H54 (cell line): ENCODE measurements around the gene RNF212.

Experiments
- DNase-seq: peaks from one replicate; pipeline ENCODE4 v3.0.0; 2011; ENCODE audit warnings: low spot score, mixed read lengths; ENCODE audit not compliant: insufficient read length
- FAIRE-seq: peaks from 3 replicates; lab custom pipeline; 2011; peaks lifted over from hg19 to GRCh38; lab: Jason Lieb, UNC
- POLR2A ChIP-seq: IDR thresholded peaks from 2 replicates; pipeline ENCODE4 v1.6.1; 2011; ENCODE audit warnings: low read depth, mild to moderate bottlenecking, low read length

The RNF212 gene

DNA sequence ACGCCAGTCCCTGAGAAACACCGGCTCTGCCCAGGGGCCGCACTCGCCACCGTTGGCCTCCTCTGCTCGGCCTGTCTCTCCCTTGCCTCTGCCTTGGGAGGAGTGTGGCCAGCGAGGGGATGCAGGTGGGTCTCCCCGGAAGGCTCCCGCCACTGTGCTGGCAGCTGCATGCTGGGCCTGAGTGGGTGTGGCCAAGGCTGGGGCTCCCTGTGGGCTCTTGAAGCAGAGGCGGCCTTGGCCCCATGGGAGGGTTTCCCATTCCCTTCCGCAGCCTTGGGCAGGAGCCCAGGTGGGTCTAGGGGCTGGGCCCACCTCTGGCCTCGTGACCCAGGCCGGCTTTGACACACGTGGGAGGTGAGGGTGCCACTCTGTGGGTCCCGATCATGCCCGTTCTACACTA, 82.8 kb downstream of the RNF212 start:
- FAIRE-seq (no peak), DNase-seq (no peak)
- no peak for TF ChIP-seq POLR2A

DNA sequence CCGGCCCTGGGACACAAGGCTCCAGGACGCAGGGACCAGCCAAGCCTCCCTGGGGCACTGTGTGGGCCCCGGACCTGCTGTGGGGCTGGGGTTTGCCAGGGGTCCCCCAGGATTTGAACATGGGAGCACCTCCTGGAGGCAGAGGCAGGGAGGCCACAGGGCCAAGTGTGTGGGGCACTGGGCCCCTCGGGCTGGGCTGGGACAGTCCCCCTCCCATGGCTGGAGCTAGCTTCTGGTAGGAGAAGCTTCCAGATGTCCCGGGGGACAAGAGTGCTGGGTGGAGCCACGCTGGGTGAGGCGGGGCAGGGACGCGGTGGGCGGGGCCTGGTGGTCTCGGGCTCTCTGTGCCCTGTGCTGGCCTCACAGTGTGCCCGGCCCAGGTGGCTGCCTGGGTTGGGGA, 83.3 kb downstream of the RNF212 start:
- no peak for TF ChIP-seq POLR2A
- DNase-seq (no peak), FAIRE-seq (no peak)

DNA sequence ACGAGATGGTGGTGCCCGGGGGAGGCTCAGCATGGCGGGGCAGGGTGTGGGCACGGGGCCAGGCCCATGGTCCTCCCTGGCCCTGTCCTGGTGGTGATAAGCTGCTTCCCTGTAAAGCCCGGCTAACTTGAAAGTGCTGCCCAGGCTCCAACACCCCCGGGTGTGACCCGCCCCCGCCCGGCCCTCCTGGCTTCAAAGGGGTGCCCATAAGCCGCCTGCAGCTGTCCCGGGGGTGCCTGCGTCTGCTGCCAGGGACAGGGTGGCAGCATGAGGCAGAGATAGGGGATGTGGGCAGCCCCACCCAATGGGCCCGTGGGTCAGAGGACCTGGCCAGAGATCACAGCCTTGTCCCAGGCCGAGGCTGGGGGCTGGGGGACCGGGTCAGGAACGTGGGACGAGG, 83.8 kb downstream of the RNF212 start:
- DNase-seq (no peak), FAIRE-seq (no peak)
- TF ChIP-seq POLR2A, result no peak

DNA sequence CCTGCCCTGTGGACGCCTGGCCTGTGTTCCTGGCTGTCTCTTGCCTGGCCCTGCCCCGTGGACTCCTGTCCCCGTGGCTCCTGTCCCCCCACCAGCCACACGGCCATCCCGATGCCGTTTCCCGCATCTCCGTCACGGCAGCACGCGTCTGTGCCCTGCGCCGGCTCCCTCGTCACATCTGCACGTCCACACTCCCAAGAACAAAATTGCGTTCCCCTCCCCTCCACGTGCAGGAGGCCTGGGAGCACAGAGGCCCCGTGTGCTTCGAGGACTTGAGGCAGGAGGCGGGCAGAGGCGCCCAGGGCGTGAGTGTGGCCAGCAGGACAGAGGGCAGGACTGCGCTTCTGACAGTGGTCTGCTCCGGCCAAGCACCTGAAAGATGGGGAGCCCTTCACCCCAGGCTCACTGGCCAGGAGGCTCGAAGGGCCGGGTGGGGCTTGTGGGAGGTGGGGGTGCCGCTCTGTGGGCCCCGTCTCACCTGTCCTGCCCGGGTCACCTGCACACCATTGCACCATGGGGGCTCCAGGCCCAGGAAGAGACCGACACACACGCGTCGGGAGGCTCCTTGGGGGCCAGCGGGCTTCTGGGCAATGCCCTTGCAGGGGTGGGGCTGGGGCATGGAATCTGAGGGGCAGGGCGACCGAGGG, 84.7 kb downstream of the RNF212 start:
- FAIRE-seq, result no peak
- no peak for TF ChIP-seq POLR2A
- no peak for DNase-seq

DNA sequence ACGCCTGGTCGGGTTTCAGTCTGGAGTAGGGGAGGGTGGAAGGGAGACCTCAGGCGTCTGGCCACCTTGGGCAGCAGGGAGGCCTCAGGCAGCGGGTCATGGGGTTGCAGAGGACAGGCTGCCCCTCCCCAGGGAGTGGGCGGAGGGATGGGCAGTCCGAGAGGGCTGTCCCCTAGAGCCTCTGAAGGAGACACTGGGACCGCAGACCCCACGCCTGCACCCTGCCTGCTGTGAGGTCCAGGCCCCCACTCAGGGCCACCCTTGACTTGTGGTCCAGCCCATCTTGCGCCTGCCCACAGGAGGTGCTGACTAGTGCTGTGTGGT, 85.5 kb downstream of the RNF212 start:
- no peak for FAIRE-seq
- DNase-seq, result no peak
- no peak for TF ChIP-seq POLR2A

DNA sequence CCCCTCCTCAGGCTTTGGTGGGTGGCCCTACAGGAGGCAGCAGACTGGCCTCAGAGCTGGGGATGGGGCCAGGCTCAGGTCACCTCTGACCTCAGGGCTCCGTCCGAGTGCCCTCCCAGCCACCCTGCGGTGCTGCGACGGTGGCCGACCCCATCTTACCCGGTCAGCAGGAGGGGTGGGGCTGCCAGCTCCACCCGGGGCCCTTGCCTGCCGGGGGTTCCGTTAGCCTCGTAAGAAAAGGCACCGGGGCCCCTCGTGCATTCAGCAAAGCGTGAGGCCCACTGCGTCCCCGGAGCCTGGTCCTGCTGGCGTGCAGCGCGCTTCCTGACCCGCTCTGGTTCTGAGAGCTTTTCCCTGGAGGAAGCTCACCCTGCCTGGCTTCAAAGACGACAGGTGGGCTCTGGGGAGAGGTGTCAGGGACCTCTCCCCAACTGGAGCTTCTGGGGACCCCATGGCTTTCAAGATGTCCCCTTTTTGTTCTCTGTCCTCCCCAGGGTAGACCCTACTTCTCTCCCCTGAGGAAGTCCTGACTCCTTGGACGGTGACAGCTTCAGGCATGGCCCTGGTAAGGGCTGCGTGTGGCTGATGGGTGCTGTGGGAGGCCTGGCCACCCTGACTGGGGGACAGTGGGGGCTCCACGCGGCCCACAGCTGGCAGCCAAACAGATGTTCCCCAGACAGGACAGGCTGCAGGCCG, 86.0 kb downstream of the RNF212 start:
- TF ChIP-seq POLR2A, result no peak
- FAIRE-seq, result no peak
- no peak for DNase-seq

DNA sequence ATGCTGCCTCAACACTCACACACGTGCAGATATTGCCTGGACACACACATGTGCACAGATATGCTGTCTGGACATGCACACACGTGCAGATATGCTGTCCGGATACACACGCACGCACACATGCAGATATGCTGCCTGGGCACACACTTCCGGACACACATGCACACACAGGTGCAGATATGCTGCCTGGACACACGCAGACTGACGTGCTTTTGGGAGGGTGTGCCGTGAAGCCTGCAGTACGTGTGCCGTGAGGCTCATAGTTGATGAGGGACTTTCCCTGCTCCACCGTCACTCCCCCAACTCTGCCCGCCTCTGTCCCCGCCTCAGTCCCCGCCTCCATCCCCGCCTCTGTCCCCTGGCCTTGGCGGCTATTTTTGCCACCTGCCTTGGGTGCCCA, 87.2 kb downstream of the RNF212 start:
- no peak for FAIRE-seq

DNA sequence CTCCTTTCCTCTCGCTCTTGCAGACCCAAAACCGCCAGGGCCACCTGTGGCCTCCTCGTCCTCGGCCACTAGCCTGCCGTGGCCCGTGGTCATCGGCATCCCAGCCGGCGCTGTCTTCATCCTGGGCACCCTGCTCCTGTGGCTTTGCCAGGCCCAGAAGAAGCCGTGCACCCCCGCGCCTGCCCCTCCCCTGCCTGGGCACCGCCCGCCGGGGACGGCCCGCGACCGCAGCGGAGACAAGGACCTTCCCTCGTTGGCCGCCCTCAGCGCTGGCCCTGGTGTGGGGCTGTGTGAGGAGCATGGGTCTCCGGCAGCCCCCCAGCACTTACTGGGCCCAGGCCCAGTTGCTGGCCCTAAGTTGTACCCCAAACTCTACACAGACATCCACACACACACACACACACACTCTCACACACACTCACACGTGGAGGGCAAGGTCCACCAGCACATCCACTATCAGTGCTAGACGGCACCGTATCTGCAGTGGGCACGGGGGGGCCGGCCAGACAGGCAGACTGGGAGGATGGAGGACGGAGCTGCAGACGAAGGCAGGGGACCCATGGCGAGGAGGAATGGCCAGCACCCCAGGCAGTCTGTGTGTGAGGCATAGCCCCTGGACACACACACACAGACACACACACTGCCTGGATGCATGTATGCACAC, 88.3 kb downstream of the RNF212 start:
- DNase-seq, result no peak
- no peak for FAIRE-seq
- TF ChIP-seq POLR2A, result no peak

More for the DNA sequence above, 87.2 kb downstream of the RNF212 start:
- TF ChIP-seq POLR2A, result no peak
- no peak for DNase-seq

DNA sequence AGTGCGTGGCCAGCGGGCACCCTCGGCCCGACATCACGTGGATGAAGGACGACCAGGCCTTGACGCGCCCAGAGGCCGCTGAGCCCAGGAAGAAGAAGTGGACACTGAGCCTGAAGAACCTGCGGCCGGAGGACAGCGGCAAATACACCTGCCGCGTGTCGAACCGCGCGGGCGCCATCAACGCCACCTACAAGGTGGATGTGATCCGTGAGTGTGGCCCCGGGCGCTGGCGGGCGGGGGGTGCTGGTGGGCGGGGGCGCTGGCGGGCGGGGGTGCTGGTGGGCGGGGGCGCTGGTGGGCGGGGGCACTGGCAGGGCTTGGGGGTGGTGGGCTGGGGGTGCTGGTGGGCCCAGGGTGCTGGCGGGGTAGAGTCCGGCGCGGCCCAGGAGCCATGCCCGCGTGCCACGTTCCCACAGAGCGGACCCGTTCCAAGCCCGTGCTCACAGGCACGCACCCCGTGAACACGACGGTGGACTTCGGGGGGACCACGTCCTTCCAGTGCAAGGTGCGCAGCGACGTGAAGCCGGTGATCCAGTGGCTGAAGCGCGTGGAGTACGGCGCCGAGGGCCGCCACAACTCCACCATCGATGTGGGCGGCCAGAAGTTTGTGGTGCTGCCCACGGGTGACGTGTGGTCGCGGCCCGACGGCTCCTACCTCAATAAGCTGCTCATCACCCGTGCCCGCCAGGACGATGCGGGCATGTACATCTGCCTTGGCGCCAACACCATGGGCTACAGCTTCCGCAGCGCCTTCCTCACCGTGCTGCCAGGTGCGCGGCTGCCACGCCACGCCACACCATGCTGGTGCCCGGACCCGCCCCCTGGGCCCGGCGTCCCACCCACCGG, 89.2 kb downstream of the RNF212 start:
- FAIRE-seq, result no peak
- no peak for TF ChIP-seq POLR2A
- no peak for DNase-seq

DNA sequence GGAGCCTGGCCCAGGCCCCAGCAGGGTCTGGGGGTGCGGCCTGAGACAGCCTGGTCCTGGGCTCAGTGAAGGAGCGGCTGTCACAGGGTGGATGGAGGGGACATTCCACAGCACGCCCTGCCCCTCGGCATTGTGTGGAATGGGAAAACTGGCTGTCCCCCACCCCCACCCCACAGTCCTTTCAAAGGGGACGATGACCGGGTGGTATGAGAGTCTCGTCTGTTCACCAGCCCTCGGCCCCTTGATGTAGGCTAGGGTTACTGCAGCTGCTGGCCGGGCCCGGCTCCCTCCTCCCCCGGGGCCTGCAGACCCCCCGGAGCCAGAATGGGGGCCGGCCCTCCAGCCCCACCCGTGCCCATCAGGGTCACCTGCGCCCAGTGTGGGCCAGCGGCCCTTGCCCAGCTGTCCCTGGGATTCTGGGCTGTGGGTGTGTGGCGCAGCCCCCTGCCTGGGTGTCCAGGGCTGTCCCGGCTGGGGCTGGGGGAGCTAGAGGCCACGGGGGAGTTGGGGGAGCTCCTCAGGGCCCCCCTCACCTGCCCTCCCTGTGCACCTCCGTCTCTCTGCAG, 90.2 kb downstream of the RNF212 start:
- no peak for DNase-seq
- FAIRE-seq, result no peak
- TF ChIP-seq POLR2A, result no peak

DNA sequence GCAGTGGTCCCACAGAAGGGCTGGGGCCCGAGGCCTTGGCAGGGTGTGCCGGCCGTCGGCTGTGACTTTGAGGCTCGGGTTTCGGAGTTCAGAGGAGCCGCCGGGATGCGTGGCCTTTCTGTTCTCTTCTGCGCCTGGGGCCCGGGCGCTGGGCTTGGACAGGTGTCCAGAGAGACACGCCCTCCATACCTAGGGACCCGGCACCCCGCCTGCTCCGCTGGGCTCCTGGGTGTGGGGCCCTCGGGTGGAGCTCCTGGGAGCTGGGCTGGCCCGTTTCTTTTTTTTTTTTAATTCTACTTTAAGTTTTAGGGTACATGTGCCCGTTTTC, 90.7 kb downstream of the RNF212 start:
- DNase-seq (no peak), FAIRE-seq (no peak)
- no peak for TF ChIP-seq POLR2A

DNA sequence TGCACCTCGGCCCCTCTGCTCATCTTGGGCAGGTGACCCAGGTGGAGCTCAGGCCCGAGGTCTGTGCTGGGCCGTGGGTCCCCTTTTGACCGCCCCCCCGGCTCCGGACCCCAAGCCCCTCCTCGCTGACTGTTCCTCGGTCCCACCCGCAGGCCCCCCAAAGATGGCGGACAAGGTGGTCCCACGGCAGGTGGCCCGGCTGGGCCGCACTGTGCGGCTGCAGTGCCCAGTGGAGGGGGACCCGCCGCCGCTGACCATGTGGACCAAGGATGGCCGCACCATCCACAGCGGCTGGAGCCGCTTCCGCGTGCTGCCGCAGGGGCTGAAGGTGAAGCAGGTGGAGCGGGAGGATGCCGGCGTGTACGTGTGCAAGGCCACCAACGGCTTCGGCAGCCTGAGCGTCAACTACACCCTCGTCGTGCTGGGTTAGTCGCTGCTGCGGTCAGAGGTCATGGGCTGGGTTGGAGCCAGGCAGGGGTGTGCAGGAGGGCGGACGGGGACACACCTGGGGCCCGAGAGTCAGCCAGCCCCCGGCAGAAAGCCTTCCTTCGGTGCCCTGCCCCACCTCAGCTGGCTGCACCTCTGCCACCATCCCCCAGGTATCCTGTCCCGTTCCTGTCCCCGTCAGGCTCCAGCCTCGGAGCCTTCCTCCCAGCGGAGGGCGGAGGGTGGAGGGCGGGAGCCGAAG, 91.2 kb downstream of the RNF212 start:
- TF ChIP-seq POLR2A, result no peak

More for the DNA sequence above, 91.2 kb downstream of the RNF212 start:
- FAIRE-seq (no peak), DNase-seq (no peak)
